Bronchial epithelial cell (primary cell): Measurements from ENCODE around the gene TBC1D4. TPM values are rescaled to one million over a fixed set of nuclear protein-coding genes. Genes with fewer than 3 reads are reported as not detected.

ENCODE experiments used
- DNase-seq: peaks from one replicate; pipeline ENCODE4 v3.0.0-alpha.2; 2010; ENCODE audit warnings: low read depth
- FAIRE-seq: peaks from 2 replicates; lab custom pipeline; 2011; peaks lifted over from hg19 to GRCh38; lab: Jason Lieb, UNC
- H3K27me3 ChIP-seq: 2 replicates; pipeline ENCODE4 v1.5.1; 2011; ENCODE audit warnings: low read length; ENCODE audit not compliant: control insufficient read depth, insufficient read depth
- H3K36me3 ChIP-seq: 2 replicates; pipeline ENCODE4 v1.5.1; 2011; ENCODE audit warnings: low read length; ENCODE audit not compliant: control insufficient read depth, insufficient read depth
- H3K4me3 ChIP-seq: 2 replicates; pipeline ENCODE4 v1.5.1; 2011; ENCODE audit warnings: mild to moderate bottlenecking, low read depth, low read length, control low read depth
- total RNA-seq: library from RNA; depleted of rRNA; stranded (reverse); fragments of >200 nt; gene quantifications from 2 replicates; pipeline ENCODE4 v1.2.1, GENCODE V29; 2014
- TF ChIP-seq, protein P1 (sequence below): IDR thresholded peaks from 2 replicates; pipeline ENCODE4 v1.5.1; 2011; ENCODE audit warnings: mild to moderate bottlenecking, moderate library complexity, low read length, control low read depth, inconsistent platforms; ENCODE audit not compliant: insufficient read depth, severe bottlenecking

The TBC1D4 gene
- total RNA-seq, 1 donor from 2014 or later, result 10.3 TPM

DNA sequence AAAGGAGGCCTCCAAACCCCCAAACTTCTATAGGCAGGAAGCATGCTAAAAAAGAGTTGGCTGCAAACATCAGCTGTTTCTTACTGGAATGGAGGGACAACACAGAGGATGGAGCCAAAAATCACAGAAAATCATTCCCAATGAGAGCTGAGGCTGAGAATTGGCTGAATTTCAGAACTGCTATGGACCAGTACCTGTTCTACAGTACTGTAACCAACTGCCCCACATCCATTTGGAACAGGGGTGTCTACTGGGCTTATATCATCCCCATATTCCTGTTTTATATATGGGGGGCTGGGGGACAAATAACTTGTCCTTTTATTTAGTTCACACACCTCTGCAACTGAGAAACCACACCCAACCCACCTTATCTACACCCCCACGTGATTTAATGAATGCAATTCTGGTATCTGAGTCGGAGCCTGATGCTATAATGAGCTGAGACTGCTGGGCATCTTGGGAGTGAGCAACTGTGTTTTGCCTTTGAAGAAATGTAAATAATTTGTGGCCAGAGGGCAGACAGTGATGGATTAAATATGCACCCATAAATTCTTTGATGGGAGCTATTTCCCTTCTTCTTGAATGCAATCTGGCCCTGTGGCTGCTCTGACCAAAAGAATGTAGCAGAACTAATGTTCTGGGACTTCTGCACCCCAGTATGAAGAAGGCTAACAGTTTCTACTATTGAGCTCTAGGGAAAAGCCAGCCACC is 82.6 kb downstream of the TBC1D4 start:
- no peaks in the 10 kb centered on the region for H3K27me3 ChIP-seq
- no peak overlapping the region for H3K4me3 ChIP-seq
- FAIRE-seq (no peak), DNase-seq (no peak)
- no peaks in the 10 kb centered on the region for H3K36me3 ChIP-seq
- TF ChIP-seq, protein P1, sequence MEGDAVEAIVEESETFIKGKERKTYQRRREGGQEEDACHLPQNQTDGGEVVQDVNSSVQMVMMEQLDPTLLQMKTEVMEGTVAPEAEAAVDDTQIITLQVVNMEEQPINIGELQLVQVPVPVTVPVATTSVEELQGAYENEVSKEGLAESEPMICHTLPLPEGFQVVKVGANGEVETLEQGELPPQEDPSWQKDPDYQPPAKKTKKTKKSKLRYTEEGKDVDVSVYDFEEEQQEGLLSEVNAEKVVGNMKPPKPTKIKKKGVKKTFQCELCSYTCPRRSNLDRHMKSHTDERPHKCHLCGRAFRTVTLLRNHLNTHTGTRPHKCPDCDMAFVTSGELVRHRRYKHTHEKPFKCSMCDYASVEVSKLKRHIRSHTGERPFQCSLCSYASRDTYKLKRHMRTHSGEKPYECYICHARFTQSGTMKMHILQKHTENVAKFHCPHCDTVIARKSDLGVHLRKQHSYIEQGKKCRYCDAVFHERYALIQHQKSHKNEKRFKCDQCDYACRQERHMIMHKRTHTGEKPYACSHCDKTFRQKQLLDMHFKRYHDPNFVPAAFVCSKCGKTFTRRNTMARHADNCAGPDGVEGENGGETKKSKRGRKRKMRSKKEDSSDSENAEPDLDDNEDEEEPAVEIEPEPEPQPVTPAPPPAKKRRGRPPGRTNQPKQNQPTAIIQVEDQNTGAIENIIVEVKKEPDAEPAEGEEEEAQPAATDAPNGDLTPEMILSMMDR, result no peak

DNA sequence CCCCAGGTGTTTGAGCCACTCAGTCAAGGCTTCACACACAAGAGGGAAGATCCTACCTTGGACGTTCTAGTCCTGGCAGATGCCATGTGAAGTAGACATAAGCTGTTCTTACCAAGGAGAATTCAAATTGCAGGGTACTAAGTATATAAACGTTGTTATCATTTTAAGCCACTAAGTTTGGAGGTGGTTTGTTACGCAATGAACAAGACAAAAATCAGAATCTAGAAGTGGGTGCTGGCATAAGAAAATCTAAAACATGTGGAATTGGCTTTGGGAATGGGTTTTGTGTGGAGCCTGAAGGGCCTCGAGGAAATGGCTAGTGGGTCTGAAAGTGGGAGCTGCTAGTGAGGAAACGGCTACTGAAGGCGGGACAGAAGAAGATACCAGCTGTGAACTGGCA is 83.9 kb downstream of the TBC1D4 start:
- Histone ChIP-seq H3K36me3 (no peaks in the 10 kb centered on the region), H3K27me3 (no peaks in the 10 kb centered on the region), H3K4me3 (no peak overlapping the region)
- TF ChIP-seq, protein P1, result no peak
- FAIRE-seq, result no peak
- DNase-seq, result no peak

DNA sequence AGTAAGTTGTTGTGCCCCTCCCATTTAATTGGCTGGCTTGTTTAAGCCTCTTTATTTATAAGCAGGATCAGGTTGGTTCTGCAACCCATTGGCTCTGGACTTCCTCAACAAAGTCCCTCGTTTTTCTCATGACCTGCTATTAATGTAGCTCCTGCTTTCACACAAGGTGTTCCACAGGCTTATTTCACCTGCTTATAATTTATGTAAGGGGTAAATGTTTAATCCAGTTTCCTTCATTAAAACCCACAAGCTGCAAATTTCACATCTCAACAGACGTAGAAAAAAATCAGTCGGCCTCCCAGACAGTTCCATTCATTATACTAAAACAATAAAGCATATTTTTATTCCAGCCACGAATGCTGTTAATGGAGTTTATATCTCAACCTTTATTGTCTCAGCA is 86.1 kb downstream of the TBC1D4 start:
- FAIRE-seq (no peak), DNase-seq (no peak)
- TF ChIP-seq, protein P1, result no peak
- H3K4me3 ChIP-seq, result no peak overlapping the region
- H3K36me3 ChIP-seq, result no peaks in the 10 kb centered on the region
- H3K27me3 ChIP-seq, result no peaks in the 10 kb centered on the region

DNA sequence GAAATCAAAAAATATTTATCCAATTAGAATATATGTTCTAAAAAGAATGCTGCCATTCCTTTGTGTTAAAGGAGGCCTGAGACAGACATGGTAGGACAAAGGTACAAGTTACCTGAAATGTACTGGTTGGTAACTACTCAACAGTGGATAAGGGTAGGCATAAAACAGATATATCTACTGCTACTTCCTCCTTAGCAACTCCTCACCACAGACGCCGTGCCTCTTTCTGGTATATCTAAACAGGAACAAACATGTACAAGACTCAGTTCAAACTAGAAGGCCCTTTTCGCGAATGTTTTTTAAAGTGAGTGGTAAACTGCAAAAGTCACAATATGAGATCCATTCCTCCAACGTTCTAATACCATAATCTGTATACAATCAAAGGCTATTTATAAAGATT is 86.9 kb downstream of the TBC1D4 start:
- no peaks in the 10 kb centered on the region for H3K27me3 ChIP-seq
- FAIRE-seq (no peak), DNase-seq (no peak)
- TF ChIP-seq, protein P1, result no peak
- H3K36me3 ChIP-seq, result no peaks in the 10 kb centered on the region
- H3K4me3 ChIP-seq, result no peak overlapping the region

DNA sequence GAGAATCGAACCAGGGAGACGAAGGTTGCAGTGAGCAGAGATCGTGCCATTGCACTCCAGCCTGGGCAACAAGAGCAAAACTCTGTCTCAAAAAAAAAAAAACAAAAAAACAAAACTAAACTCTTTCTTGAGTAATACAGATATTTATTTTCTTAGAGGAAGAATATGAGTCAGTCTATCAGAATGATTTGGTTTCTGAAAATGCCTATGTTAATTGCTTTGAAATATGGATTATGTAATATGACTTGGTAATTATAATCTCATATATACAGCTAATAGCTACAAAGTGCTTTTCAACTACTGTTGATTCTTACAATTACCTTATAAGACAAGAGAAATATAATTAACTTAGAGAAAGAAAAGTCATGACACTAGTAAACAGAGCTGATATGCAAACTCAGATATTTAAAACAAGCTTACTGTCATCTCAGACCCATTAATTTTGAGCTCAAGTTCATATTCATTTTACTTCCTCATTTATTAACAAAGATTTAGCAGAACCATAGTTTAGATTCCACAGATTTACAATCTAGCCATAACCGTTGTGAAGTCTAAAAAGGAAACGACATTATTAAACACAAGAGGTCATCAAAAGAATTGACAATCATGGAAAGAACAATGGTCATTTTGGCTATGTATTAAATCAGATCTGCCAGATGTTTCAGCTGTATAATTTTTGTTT is 88.0 kb downstream of the TBC1D4 start:
- TF ChIP-seq, protein P1, result no peak
- H3K4me3 ChIP-seq, result no peak overlapping the region
- DNase-seq (no peak), FAIRE-seq (no peak)
- H3K27me3 ChIP-seq, result no peaks in the 10 kb centered on the region
- H3K36me3 ChIP-seq, result no peaks in the 10 kb centered on the region
